Epithelial cell of proximal tubule (primary cell): Measurements from ENCODE around the gene MICA. TPM values are rescaled to one million over a fixed set of nuclear protein-coding genes. Genes with fewer than 3 reads are reported as not detected.
"Not testable (repeated sequence)": the region's sequence is repeated elsewhere in the genome, so short reads cannot be mapped to it uniquely, and the experiment has no call there.

Experiments
- DNase-seq: peaks from one replicate; pipeline ENCODE4 v3.0.0-alpha.2; 2011; ENCODE audit warnings: low read depth
- H3K4me3 ChIP-seq: 2 replicates; pipeline ENCODE4 v1.5.1; 2011; ENCODE audit warnings: low read depth, mild to moderate bottlenecking, low read length
- CTCF ChIP-seq: conservative IDR thresholded peaks from 2 replicates; pipeline ENCODE4 v1.5.1; 2012; ENCODE audit warnings: low read depth, mild to moderate bottlenecking, low read length
- total RNA-seq: library from RNA; depleted of rRNA; stranded (reverse); fragments of >200 nt; gene quantifications from 2 replicates; pipeline ENCODE4 v1.2.3, GENCODE V29; 2015

MICA gene
- total RNA-seq, 1 donor from 2014 or later = 25.7 TPM

- peak overlapping the region; percentile 85 for H3K4me3 ChIP-seq
- no peak for DNase-seq
Observed at GRCh38 chr6:31400467-31401289, 2.7 kb upstream of the MICA start.

GRCh38 chr6:31401403-31401802 lies 2.0 kb upstream of the MICA start:
- H3K4me3 ChIP-seq = peak overlapping the region; percentile 85
- no peak for TF ChIP-seq CTCF
- DNase-seq = peak; percentile 61

More at GRCh38 chr6:31400467-31401289, 2.7 kb upstream of the MICA start:
- no peak for TF ChIP-seq CTCF

GRCh38 chr6:31402324-31403282 lies 792 bp upstream of the MICA start:
- DNase-seq = no peak
- H3K4me3 ChIP-seq = peak overlapping the region; percentile 85
- TF ChIP-seq CTCF = no peak

- peak overlapping the region; percentile 85 for H3K4me3 ChIP-seq
- not testable (repeated sequence) for DNase-seq
Observed at GRCh38 chr6:31404061-31404364, 618 bp downstream of the MICA start.

GRCh38 chr6:31405996-31406395 lies 2.6 kb downstream of the MICA start:
- TF ChIP-seq CTCF = no peak

GRCh38 chr6:31407699-31408098 lies 4.3 kb downstream of the MICA start:
- H3K4me3 ChIP-seq = no peak overlapping the region
- TF ChIP-seq CTCF = no peak
- DNase-seq = no peak

More at GRCh38 chr6:31405996-31406395, 2.6 kb downstream of the MICA start:
- no peak overlapping the region for H3K4me3 ChIP-seq
- no peak for DNase-seq

GRCh38 chr6:31412506-31412905 lies 9.1 kb downstream of the MICA start:
- no peak overlapping the region for H3K4me3 ChIP-seq
- no peak for DNase-seq
- no peak for TF ChIP-seq CTCF

- not testable (repeated sequence) for DNase-seq, H3K4me3 ChIP-seq
Observed at GRCh38 chr6:31414148-31414770, 10.9 kb downstream of the MICA start.
